ENCODE data around the gene ADA.

DNA sequence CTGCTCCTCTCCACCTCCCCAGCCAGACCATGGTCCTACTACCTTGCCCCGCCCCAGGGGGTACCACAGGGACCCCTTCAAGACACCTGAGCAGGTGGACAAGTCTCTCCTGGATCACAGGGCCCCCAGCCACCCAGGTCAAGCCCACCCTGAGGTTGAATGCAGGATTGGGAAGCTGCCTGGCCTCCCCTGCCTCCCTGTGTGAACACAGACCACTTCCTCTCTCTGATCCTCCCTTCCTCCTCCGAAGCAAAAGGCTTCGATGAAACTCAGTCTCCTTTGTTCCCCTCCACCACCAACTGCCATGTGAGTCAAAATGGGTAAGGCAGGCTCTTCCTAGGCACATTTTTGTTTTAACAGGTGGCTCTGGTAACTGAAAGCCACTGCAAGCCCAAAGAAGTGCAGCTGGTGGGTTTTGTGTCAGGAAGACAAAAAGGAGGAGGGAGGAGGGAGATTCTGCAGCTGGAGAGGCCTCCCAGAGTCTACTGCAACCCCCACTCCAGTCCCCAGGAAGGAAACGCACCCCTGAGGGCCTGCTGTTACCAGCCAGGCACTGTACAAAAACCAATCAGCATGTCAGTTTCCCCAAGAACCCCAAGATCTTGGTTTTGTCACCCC, 5.4 kb downstream of the ADA start:
- no peak for TF ChIP-seq POLR2A (IDR thresholded peaks at IDR 0.05; ENCODE audit: low read depth, low read length)
- TF ChIP-seq RFX5 (IDR thresholded peaks at IDR 0.05; ENCODE audit: low read depth, low read length), result no peak
- TF ChIP-seq, protein P1, sequence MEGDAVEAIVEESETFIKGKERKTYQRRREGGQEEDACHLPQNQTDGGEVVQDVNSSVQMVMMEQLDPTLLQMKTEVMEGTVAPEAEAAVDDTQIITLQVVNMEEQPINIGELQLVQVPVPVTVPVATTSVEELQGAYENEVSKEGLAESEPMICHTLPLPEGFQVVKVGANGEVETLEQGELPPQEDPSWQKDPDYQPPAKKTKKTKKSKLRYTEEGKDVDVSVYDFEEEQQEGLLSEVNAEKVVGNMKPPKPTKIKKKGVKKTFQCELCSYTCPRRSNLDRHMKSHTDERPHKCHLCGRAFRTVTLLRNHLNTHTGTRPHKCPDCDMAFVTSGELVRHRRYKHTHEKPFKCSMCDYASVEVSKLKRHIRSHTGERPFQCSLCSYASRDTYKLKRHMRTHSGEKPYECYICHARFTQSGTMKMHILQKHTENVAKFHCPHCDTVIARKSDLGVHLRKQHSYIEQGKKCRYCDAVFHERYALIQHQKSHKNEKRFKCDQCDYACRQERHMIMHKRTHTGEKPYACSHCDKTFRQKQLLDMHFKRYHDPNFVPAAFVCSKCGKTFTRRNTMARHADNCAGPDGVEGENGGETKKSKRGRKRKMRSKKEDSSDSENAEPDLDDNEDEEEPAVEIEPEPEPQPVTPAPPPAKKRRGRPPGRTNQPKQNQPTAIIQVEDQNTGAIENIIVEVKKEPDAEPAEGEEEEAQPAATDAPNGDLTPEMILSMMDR (conservative IDR thresholded peaks at IDR 0.05; ENCODE audit: low read depth, low read length), result no peak
- TF ChIP-seq RAD21 (IDR thresholded peaks at IDR 0.05; ENCODE audit: low read length), result no peak
